Measurements from ENCODE around the gene CCDC187.

DNA sequence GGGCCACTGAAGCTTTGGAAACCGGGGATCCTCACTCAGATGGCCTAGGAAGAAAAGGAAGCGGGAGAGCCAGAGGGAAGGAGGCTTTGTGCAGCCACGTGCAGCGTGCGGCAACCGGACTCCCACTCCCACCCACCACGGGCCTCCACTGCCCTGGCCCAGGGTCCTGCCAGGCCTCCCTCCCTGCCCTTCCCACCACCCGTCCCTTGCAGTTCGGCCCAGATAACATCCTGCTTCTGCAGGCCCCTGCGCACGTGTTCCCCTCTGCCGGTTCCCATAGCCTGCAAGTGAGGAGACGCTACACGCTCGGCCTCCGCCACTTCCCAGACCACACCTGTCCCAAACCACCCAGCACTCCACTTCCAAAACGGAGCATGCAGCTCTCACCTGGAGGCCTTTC, 94.7 kb downstream of the CCDC187 start:
- TF ChIP-seq, protein P1, sequence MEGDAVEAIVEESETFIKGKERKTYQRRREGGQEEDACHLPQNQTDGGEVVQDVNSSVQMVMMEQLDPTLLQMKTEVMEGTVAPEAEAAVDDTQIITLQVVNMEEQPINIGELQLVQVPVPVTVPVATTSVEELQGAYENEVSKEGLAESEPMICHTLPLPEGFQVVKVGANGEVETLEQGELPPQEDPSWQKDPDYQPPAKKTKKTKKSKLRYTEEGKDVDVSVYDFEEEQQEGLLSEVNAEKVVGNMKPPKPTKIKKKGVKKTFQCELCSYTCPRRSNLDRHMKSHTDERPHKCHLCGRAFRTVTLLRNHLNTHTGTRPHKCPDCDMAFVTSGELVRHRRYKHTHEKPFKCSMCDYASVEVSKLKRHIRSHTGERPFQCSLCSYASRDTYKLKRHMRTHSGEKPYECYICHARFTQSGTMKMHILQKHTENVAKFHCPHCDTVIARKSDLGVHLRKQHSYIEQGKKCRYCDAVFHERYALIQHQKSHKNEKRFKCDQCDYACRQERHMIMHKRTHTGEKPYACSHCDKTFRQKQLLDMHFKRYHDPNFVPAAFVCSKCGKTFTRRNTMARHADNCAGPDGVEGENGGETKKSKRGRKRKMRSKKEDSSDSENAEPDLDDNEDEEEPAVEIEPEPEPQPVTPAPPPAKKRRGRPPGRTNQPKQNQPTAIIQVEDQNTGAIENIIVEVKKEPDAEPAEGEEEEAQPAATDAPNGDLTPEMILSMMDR (IDR thresholded peaks at IDR 0.05), result no peak
- no peak for TF ChIP-seq POLR2AphosphoS5 (IDR thresholded peaks at IDR 0.05)
